AG09309 (cell line): ENCODE results near the gene GNGT1.

Experiments used
- DNase-seq: peaks from one replicate; pipeline ENCODE4 v3.0.0-alpha.2; 2010; ENCODE audit warnings: low read depth
- H3K4me3 ChIP-seq: 2 replicates; pipeline ENCODE4 v1.5.1; 2011; ENCODE audit warnings: mild to moderate bottlenecking, low read depth, low read length, moderate library complexity; ENCODE audit not compliant: control insufficient read depth
- CTCF ChIP-seq: IDR thresholded peaks from 2 replicates; pipeline ENCODE4 v1.5.1; 2011; ENCODE audit warnings: mild to moderate bottlenecking, low read depth, low read length, inconsistent platforms; ENCODE audit not compliant: insufficient read depth, control insufficient read depth; ENCODE audit errors: missing control alignments

The GNGT1 gene

GRCh38 chr7:93949423-93949822 lies 43.1 kb downstream of the GNGT1 start:
- H3K4me3 ChIP-seq = no peak overlapping the region
- no peak for TF ChIP-seq CTCF
- DNase-seq = peak; percentile 74

DNA sequence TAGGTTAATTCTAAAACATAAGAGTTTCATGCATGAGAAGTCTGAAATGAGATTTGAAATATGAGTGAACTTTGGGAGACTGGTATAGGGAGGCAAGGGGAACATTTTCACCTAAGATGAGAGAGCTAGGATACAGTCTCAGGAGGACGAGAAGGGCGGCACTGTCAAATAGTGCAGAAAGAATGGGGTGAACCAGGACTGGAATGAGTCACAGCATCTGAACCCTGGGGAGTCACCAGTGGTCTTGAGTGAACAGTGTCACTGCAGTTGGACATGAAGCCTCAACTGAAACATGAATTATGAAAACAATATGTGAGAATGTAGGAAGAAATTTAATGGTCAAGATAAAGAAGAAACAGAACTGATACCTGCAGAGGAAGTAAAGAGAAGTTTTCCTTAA lies 48.9 kb downstream of the GNGT1 start:
- TF ChIP-seq CTCF = no peak
- no peak for DNase-seq
- no peak overlapping the region for H3K4me3 ChIP-seq

GRCh38 chr7:93957767-93958166 lies 51.4 kb downstream of the GNGT1 start:
- H3K4me3 ChIP-seq = no peak overlapping the region
- no peak for TF ChIP-seq CTCF
- DNase-seq = no peak

- no peak for DNase-seq
- no peak for TF ChIP-seq CTCF
These were observed 51.8 kb downstream of the GNGT1 start for GRCh38 chr7:93958216-93958615.

DNA sequence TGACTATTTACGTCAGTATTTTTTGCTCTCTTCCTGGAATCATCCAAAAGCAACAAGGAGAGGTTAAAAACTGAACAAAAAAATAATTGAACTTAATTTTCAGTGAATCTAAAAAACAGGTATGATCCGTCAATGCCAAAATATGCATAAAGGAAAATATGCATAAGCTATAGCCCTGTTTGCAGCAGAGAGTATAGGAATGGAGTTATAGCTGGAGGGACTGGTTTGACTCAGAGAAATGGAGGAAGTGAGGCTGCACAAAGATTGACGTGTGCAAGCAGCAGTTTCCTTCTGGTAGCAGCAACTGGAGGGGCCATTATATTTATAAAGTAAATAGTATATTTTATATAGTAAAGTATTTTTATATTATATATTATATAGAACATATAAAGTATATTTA lies 52.3 kb downstream of the GNGT1 start:
- DNase-seq = no peak
- no peak overlapping the region for H3K4me3 ChIP-seq
- no peak for TF ChIP-seq CTCF

More at GRCh38 chr7:93958216-93958615, 51.8 kb downstream of the GNGT1 start:
- H3K4me3 ChIP-seq = no peak overlapping the region
